Measurements from ENCODE around the gene IGFBP5.

IGFBP5 gene

DNA sequence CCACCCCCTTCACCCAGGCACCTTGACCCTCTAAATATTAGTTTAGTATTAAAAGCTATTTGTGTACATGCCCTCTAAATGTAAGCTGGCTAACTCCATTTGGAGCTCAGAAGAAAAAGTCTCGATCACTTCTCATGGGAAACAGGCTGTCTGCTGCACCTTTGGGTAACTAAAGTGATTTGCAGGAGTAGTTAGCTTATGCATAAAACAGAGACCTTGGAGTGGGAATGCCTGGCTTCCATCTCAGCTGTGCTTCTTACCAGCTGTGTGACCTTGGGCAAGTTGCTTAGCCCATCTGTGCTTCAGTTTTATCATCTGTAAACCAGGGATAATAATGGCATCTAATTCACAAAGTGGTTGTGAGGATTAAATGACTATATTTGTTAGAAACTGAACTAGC lies 32.2 kb downstream of the IGFBP5 start:
- DNase-seq, result no peak

DNA sequence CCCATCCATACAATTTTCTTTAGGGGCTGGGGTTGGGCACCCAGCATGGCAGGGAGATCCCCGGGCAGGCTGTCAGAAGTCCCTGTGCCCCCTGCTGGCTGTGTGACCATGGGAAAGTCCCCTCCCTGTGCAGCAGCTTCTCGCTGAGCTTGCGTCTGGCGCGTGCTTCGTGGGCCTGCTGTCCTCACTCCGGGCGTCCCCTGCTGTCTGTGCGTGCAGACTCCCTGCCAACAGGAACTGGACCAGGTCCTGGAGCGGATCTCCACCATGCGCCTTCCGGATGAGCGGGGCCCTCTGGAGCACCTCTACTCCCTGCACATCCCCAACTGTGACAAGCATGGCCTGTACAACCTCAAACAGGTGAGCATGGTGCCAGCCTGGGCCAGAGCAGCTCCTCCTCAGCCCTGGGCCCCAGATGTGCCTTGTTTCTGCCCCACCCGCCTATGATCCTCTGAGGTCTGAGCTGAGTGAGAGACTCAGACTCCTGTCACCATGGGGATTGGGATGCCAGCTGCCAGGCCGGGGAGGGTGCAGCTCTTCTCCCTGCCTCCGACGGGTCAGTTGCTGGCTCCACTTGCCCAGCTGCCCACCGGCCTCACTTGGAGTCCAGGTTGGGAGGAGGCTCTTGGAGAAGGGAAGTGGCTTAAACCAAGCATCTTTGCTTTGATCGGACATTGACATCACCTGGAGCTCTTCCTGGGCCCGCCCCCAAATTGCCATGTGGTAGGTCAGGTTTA lies 33.5 kb downstream of the IGFBP5 start:
- DNase-seq, result no peak

DNA sequence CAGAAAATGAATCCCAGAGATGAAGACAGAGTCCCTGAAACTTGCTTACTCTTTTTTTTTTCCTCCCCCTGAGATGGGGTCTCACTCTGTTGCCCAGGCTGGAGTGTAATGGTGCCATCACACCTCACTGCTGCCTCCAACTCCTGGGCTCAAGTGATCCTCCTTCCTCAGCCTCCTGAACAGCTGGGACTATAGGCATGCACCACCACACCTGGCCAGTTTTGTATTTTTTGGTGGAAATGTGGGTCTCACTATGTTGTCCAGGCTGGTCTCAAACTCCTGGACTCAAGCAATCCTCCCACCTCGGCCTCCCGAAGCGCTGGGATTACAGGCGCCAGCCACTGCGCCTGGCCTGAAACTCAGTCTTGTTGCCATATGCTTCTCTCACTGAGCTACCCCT lies 34.3 kb downstream of the IGFBP5 start:
- DNase-seq, result no peak

DNA sequence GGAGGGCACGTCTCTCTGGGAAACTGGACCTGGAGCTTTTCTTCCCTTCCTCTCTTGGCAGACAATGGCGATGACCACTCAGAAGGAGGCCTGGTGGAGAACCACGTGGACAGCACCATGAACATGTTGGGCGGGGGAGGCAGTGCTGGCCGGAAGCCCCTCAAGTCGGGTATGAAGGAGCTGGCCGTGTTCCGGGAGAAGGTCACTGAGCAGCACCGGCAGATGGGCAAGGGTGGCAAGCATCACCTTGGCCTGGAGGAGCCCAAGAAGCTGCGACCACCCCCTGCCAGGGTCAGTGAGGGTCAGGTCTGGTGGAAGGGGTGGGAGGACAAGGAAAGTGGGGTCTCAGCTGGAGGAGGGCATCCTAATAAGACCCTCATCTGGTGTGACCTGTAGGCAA lies 34.9 kb downstream of the IGFBP5 start:
- DNase-seq, result no peak

DNA sequence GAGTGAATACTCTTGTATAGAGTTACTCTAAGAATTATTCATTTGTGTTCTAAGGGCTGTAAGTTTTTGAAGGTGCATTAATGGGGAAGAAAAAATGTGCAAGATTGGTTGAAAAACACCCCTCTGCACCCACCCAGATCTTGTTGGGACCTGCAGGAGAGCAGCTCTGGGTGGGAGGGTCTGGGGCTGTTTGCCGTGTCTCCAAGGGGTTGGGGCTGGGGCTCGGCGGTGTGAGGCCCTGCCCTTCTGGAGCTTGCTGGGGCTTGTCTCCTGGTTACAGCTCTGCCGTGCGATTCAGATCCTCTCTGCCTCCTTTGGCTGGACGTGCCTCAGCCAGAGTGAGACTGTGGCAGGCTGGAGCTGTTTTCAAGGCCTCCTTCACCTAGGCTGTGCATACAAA lies 36.1 kb downstream of the IGFBP5 start:
- no peak for DNase-seq

DNA sequence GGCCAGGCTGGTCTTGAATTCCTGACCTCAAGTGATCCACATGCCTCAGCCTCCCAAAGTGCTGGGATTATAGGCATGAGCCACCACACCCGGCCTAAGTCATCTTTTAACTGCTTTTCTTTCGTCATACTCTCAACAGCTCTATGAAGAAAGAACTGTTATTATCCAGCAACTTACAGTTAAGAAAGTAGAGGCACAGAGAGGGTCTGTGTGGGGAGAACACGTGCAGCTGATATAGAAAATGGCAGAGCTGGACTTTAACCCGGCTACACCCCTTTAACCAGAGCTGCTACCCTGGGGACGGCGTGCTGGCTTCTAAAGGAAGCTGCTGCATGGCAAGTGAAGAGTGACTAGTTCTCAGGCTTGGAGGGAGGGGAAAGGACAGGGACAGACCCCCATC lies 36.6 kb downstream of the IGFBP5 start:
- no peak for DNase-seq

DNA sequence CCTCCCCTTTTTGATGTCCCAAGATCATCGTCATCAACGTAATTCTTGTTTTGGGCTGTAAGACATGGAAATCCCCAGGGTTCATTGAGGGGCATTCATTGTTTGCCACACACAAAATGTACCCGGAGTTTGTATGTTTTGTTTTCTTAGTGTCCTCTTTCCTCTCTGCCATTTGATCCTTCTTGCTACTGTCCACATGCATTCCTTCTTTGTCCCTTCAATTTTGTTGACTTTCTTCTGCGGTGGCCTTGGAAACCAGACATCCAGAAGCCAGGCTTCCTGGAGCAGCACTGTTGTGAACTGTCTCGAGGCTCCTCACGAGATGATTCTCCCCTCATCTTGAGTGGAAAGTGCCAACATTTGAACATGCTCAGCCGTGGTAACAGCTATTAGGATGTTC lies 37.4 kb downstream of the IGFBP5 start:
- DNase-seq, result no peak

DNA sequence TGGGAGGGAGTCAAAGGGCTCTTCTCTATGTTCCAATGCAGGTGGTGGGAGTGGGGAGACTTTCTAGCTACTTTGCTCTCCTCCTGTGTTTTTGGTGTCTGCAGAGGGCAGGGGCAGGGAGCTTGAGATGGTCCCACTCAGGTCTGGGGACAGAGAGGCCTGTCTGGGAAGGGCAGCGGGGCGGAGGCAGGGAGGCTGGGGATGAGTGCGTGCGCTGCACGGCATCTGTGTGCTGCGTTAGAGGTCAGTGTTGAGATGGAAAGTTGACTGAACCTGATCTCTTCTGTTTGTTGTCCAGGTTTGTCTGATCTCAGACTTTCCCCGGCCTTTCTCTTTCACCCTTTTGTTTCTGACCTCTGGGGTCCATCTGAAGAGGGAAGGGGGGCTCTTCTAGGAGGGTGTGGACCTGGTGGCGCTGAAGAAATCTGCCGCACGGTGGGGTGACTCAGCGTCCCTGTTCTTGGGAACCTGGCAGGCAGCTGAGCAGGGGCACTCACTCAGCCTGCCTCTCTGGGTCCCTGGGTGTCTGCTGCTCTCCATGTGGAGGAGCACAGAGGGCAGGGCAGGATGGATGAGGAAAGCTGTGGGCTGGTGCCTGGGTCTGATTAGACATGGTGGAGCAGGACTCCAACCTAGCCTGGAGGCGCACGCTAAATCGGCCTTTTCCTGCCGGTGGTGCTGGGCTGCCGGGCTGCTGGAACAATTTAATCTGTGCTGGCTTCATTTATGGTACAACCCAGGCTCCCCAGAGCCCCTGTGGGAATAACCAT lies 38.1 kb downstream of the IGFBP5 start:
- DNase-seq, result no peak

DNA sequence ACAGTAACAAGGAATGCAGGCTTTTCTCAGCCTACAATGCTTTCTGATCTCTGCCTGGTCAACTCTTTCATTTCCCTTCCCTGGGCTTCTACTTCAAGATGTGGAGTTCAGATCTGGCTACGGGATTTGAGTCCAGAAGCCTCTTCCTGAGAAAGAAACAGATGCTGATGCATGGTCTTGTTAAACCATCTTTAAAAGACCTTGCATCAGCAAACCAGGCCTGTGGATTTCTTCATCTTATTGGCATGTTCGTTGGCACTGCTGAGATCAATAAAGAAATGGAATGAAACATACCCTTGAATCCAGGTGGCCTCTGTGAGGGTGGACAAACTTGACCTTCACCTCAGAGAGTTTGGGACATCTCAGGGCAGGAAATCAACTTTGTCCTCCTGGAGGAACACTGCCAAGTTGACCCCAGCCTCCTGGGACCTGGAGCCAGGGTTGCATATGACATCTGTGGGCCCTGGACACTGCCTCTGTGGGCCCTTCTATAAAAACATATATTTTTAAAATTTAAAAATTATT lies 40.8 kb downstream of the IGFBP5 start:
- DNase-seq, result no peak

DNA sequence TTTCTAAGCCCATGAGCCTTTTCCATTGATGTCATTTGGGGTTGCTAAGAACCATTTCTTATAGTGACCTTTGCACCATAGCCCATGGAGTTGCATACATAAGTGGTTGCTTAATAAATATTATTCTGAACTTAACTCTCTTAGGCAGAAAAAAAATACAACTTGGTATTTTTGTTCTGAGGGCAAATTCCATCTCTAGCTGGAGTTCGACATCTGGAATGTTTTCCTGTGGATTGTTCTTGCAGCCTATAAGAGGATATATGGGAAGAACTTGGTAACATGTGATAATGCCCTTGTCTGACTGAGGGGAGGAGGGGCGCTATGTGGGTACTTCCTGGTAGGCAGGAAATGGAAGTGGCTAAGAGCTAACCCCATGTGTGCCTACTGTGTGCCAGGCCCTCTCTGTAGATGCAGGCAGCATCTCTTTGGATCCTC lies 41.4 kb downstream of the IGFBP5 start:
- no peak for DNase-seq

DNA sequence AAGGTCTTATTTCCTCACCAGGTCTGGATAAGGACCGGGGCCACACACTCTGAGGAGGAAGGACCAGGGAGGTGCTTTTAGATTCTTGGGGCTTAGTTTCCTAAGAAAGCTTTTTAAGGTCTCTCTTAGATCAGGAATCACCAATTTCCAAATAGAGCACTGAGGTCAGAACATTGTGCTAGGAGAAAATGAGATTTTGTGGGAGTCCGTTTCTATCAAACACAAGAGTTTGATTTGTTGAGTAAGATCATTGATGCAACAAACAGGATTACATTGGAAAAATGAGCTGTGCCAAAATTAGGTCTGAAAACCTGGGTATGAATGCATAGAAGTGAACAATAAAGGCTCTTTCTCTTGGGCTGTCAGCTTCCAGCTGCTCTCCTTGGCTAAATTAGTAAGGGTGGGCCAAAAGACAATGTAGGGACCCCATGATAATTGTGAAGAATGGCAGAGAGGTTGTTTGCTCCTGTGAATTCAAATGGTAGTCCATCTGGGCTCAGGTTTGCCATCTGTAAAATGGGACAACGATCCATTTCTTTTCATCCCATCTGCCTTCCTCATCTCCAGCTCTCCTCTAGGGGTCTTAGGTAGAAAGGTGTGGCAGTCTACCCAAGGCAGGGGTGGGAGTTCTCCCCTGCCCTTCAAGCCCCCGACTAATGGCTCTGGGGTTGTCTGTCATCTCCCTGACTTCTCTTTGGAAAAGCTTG lies 42.1 kb downstream of the IGFBP5 start:
- DNase-seq, result no peak

DNA sequence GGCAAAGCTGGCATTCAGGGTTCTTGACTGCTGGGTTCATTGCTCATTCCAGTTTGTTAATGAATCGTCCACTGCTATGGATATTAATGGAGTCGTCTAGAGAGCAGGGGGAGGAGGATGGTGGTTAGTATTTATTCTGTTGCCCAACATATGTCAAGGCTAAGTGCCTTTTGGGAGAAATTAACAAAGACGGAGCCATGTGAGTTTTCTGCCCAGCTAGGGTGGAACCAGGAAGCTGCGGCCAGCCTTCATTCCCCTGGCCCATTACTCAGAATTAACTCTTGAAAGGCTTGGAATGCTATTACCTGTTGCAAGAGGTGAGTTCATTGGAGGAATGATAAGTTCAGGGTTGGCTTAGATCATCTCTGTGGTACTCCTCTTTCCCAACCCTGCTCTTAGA lies 42.8 kb downstream of the IGFBP5 start:
- DNase-seq, result no peak

DNA sequence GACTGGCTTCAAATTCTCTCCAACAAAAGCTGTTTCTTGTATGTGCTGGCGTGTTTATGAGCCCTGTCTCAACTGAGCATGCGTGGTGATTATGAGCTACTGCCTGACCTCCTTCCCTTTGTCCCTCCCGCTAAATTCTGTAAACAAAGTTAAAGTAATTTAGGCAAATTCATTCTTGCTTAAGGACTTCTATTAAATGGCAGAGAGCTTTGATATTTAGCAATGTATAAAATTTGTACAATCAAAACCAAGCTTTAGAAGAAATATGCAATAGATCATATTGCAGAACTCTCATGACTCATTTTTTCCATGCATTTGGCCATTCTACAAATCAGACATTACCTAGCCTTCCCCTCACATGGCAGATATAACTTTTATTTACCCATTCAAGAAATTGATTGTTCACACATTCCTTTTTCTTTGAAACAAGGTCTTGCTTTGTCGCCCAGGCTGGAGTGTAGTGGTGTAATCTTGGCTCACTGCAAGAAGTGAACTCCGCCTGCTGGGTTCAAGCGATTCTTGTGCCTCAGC lies 43.9 kb downstream of the IGFBP5 start:
- DNase-seq, result no peak

DNA sequence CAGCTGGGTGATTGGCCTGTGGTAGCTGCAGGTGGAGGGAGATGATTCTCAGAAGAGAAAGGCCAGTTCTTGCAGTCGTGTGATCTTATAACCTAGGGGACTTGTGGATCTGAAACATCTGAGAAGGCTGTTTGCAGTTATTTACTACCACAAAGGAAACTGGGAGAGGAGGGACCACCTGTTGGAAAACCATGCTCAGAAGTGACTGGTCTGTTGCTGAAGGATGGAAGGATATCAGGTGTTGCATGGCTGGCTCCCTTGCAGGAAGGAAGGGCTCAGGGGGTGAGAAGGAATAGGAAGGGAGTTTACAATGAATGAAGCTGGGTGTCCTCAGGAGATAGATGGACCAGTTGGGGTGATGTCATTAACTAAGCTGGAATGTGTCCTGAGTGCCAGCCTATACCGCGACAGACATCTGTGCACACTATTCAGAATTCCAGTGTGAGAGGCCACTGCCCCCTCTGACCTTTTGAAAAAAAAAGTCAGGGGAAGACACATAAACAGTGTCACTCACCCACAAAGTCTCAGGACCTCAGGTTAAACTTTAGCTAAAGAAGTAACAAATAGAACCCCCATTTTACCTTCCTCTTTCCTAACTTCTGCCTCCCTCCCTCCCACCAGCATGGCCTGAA lies 44.6 kb downstream of the IGFBP5 start:
- DNase-seq, result no peak

DNA sequence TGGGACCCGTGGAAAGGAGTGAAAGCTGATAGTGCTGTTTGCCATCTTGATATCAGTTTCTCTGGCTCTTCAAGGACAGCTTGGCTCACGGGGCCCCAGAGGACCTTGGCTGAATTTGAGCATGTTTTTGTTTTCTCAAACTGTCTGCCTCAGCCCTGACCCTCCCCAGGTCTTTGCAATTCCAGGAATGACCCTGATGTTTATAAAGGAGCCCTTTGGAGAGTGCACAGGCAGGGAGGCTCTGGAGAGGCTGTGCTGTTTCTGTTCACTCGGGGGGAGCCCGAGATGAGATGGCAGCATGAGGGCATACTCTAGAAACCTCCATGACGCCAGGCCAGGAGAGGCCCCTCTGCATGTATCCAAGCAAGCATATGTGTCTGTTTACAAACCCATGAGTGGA lies 45.8 kb downstream of the IGFBP5 start:
- DNase-seq, result no peak

DNA sequence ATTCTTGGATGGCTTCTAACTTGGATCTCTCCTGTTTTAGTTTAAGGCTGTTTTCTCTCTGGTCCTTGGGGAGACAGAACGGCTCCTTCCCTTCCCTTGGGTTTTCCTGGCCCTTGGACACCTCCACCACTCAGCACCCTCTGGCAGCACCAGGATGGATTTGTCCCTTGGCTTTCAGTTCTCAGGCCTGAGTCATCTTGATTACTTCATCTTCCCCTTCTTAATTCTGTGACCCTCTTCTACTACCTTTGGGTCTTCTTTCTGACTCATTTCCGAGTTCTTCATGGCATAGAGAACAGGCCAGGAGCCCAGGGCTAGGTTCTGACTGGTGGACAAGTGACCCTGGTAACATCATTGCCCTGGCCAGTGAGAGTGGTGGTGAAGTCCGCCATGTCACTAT lies 47.2 kb downstream of the IGFBP5 start:
- no peak for DNase-seq

DNA sequence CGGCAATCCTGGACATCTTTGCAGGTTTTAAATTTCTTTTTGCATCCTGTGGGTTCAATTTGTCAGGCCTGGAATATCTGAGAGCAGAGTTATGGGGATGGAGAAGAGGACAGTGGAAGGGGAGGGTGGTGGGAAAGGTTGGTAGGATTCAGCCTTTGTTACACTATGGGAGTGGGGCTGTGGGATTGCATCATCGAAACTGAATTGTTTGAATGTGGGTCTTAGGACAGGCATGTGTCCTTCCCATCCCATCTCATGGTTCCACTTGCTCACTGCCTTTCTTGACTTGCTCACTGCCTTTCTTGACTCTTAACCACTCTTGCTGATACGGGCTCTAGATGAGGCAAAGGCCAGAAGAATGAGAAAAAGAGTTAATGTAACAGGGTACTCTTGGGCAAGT lies 49.2 kb downstream of the IGFBP5 start:
- DNase-seq, result no peak

DNA sequence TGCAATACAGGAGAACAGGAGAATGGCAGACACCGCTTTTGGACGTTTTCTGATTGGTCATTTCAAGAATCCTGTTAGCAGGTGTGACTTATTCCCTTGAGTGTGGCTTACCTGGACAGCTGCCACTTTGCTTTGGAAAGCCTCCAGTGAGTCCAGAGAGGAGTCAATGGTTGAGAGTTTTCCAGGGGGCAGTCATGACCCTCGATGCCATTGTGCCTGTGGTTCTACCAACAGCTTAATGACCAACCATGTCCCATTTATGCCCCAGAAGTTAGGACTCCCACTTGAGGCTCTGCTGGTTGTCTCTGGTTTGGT lies 49.8 kb downstream of the IGFBP5 start:
- no peak for DNase-seq

DNA sequence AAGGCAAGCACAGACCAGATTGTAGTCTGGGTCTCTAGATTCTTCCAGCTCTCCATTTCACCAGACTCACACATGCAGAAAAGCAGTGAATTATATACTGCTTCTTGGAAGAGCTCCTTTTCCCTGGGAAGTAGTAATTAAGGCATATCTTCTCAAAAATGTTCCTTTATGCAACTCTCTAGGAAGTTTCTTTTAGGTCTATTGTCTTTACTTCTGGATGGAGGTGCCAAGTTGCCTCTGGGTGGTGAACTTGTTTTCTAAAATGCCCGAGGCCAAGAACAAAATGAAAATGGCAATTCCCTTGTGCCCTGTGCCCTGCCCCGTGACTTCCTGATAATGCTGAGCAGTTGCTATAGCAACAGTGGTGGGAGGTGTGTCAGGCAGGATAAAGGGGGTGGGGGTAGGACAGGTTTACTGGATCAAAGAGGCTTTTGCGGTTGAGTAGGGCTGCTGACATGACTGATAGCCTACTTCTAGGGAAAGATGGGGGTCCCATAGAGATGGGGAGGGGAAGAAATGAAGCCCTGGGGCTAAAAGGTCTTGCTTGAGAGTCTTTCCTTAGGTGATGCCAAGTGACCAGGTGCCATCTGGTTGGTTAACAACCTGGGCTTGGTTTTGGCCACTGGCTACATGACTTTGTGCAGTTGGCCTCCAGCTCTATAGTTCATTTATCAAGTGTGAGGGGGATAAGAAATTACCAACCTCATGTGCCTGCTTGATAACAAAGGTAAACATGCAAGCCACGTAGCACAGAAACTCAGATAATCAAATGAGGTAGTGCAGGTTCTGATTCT lies 50.3 kb downstream of the IGFBP5 start:
- no peak for DNase-seq

DNA sequence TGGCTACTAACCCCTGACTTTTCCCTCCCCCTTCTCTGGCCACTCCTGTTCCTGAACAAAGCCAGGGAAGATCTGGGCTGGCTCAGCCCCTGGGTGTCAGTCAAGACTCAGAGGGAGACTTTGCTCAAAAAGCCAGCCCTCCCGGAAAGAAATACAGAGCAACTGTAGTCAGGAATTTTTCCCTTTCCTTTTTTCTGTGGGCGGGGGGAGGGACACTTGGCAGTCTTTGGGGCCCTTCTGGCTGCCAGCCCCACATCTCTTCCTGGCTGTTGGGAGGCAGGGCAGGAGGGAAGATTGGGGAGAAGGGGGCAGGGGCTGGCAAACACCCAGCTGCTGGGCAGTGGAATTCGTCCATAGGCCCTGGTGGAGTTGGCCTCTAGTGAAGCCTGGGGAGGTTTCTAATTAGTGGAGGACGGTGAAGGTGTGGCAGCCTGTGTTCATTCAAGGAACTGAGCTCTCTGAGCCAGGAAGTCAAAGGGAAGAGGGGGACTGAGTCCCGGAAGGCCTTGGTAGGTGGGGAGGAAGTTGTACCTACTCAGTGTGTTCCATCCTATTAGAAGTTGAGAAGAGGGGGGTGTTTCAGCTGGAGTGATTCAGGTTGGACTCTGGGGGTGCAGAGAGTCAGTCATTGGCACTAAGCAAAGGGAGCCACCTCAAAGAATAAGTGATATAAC lies 51.2 kb downstream of the IGFBP5 start:
- peak in 1 of 2 experiments; percentile 68 for DNase-seq

DNA sequence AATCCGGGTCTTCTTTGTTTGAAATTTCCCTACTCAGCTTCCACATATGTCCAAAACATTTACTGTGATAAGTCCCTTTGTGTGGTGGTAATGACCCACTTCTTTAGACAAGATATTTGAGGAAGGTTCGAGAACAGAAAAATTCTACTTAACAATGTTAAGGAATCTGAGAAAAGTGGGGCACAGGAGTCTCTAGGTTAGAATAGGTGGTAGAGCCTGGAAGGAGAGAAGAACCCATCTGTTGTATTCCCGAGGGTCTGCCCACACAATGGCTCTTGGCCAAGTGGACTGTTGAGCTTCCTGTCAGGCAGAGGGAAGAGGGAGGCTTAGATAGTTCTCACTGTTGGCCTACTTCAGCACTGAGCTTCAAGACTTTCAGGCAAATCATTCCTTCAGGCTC lies 57.9 kb downstream of the IGFBP5 start:
- no peak for DNase-seq

All from NCI-H446 (cell line).